GM12878 (cell line): Measurements from ENCODE around the gene PRRC2C. TPM values are rescaled to one million over a fixed set of nuclear protein-coding genes. Genes with fewer than 3 reads are reported as not detected.
"Not testable (repeated sequence)": the region's sequence is repeated elsewhere in the genome, so short reads cannot be mapped to it uniquely, and the experiment has no call there.

Experiments
- ATAC-seq: fragments of 200-7000 bp; cut with Tn5 transposase; 3 replicates; pipeline ENCODE4 v1.9.1; 2020; ENCODE audit warnings: mild to moderate bottlenecking, moderate library complexity
- BruUV-seq: library from RNA; stranded (reverse); fragments of 400-500 nt; replicated peaks from 2 replicates; lab custom pipeline; 2021; lab: Mats Ljungman, UMichigan
- CTCF ChIA-PET: fragments of 300-600 bp; sonication (Branson Sonifier 250); formaldehyde crosslinking; extraction: SDS; loops from one replicate; lab custom pipeline; 2021; ENCODE audit warnings: inconsistent platforms; lab: Yijun Ruan, JAX
- POLR2A ChIA-PET: fragments of 350-600 bp; formaldehyde crosslinking; extraction: SDS; loops from one replicate; lab custom pipeline; 2021; ENCODE audit warnings: inconsistent platforms; lab: Charles Lee
- RAD21 ChIA-PET: fragments of 300-600 bp; sonication (Branson Sonifier 250); formaldehyde crosslinking; loops from one replicate; lab custom pipeline; 2023; ENCODE audit warnings: antibody characterized with exemption; ENCODE audit not compliant: unreplicated experiment; lab: Charles Lee
- SMC1A ChIA-PET: fragments of 300-600 bp; sonication (Branson Sonifier 250); formaldehyde crosslinking; loops from one replicate; lab custom pipeline; 2023; ENCODE audit not compliant: unreplicated experiment, uncharacterized antibody; lab: Charles Lee
- DNase-seq: peaks from one replicate; pipeline ENCODE4 v3.0.0-alpha.2; 2011; ENCODE audit warnings: low read depth, low spot score
- FAIRE-seq: peaks from 3 replicates; lab custom pipeline; 2011; peaks lifted over from hg19 to GRCh38; lab: Jason Lieb, UNC
- H2AFZ ChIP-seq: 2 replicates; pipeline ENCODE4 v1.6.0; 2011; ENCODE audit warnings: low read depth, low read length, control low read depth; ENCODE audit not compliant: control insufficient read depth
- H3K27ac ChIP-seq: 2 replicates; pipeline ENCODE4 v1.5.1; 2011; ENCODE audit warnings: control low read depth; ENCODE audit not compliant: control insufficient read depth, insufficient read depth
- H3K27me3 ChIP-seq, 2 experiments: replicated peaks in 1 of 2; 2 replicates each; pipeline versions ENCODE4 v1.6.0 to v1.6.1; 2011; ENCODE audit warnings: low read length in 1 of 2; ENCODE audit not compliant: control insufficient read depth in 2 of 2, insufficient read depth in 2 of 2
- H3K36me3 ChIP-seq, 2 experiments: 2 replicates each; pipeline ENCODE4 v1.5.1; 2011; ENCODE audit warnings: low read length in 1 of 2; ENCODE audit not compliant: control insufficient read depth in 2 of 2, insufficient read depth in 2 of 2
- H3K4me1 ChIP-seq: 2 replicates; pipeline ENCODE4 v1.6.1; 2011; ENCODE audit warnings: mild to moderate bottlenecking, low read length, moderate library complexity, mixed read lengths; ENCODE audit not compliant: control insufficient read depth, insufficient read depth
- H3K4me2 ChIP-seq: 2 replicates; pipeline ENCODE4 v1.6.0; 2011; ENCODE audit warnings: control low read depth; ENCODE audit not compliant: control insufficient read depth, insufficient read depth
- H3K4me3 ChIP-seq: fragments of 200-600 bp; sonication (generic); 2 replicates; pipeline ENCODE4 v1.5.1; 2016
- H3K79me2 ChIP-seq: 2 replicates; pipeline ENCODE4 v1.6.0; 2011; ENCODE audit warnings: low read length; ENCODE audit not compliant: control insufficient read depth, insufficient read depth
- H3K9ac ChIP-seq: 2 replicates; pipeline ENCODE4 v1.8.0; 2011; ENCODE audit warnings: low read length, control low read depth, mixed read lengths; ENCODE audit not compliant: control insufficient read depth, insufficient read depth
- H3K9me3 ChIP-seq: replicated peaks from 3 replicates; pipeline ENCODE4 v1.5.1; 2011; ENCODE audit warnings: mild to moderate bottlenecking, low read length; ENCODE audit not compliant: control insufficient read depth, insufficient read depth
- H4K20me1 ChIP-seq: 2 replicates; pipeline ENCODE4 v1.6.0; 2011; ENCODE audit not compliant: control insufficient read depth, insufficient read depth
- BHLHE40 ChIP-seq, 2 experiments: fragments of 450-650 bp in 1 of 2; IDR thresholded peaks; 2 replicates each; pipeline ENCODE4 v1.6.1; 2011 to 2017; ENCODE audit warnings: low read depth in 2 of 2, borderline replicate concordance in 1 of 2, improper control_type of control experiment in 1 of 2, low read length in 1 of 2, mild to moderate bottlenecking in 1 of 2
- CHD4 ChIP-seq: fragments of 200-600 bp; sonication (generic); IDR thresholded peaks from 2 replicates; pipeline ENCODE4 v1.6.1; 2016; ENCODE audit warnings: mild to moderate bottlenecking
- DPF2 ChIP-seq: fragments of 450-650 bp; IDR thresholded peaks from 2 replicates; pipeline ENCODE4 v1.6.1; 2017; ENCODE audit warnings: mild to moderate bottlenecking
- MEF2B ChIP-seq: fragments of 450-650 bp; IDR thresholded peaks from 2 replicates; pipeline ENCODE4 v1.6.1; 2018; ENCODE audit warnings: mild to moderate bottlenecking, moderate library complexity; ENCODE audit not compliant: partially characterized antibody, poor library complexity, severe bottlenecking
- RAD21 ChIP-seq: IDR thresholded peaks from 2 replicates; pipeline ENCODE4 v1.6.1; 2011; ENCODE audit warnings: mild to moderate bottlenecking, low read depth, low read length, moderate library complexity; ENCODE audit not compliant: insufficient read depth
- RBBP5 ChIP-seq: fragments of 200-600 bp; sonication (generic); conservative IDR thresholded peaks from 2 replicates; pipeline ENCODE4 v1.6.1; 2016
- SMARCA5 ChIP-seq: fragments of 450-650 bp; IDR thresholded peaks from 2 replicates; pipeline ENCODE4 v1.6.1; 2017; ENCODE audit warnings: mild to moderate bottlenecking
- ZNF622 ChIP-seq: fragments of 450-650 bp; IDR thresholded peaks from 2 replicates; pipeline ENCODE4 v1.6.1; 2017; ENCODE audit warnings: mild to moderate bottlenecking, inconsistent platforms
- WGBS: methylation state at CpG from one replicate; pipeline ENCODE4 v1.1.6; 2016; ENCODE audit warnings: low lambda C conversion rate; ENCODE audit not compliant: insufficient replicate concordance, insufficient coverage; ENCODE audit errors: missing lambda C conversion rate; 5-methylcytosine and 5-hydroxymethylcytosine counted together
- in situ Hi-C: fragments of 300-500 bp; cut with MboI; formaldehyde crosslinking; loops from 9 replicates; pipeline ENCODE4 v1.14.3; 2018; ENCODE audit warnings: mixed read lengths
- intact Hi-C: fragments of 100-400 bp; cut with micrococcal nuclease; formaldehyde crosslinking; loops from one replicate; pipeline ENCODE4 v1.14.2; 2022; ENCODE audit not compliant: unreplicated experiment
- polyA plus RNA-seq, 11 experiments: library from polyadenylated mRNA; depleted of rRNA in 4 of 11; unstranded in 6 of 11; stranded (reverse) in 5 of 11; fragments of >200 nt; fragmentation: Nextera tagmentation in 4 of 11; fragmentation: Illumina TruSeq in 1 of 11; extraction: Ambion mirVana in 4 of 11; extraction: Trizol in 1 of 11; gene quantifications; 1 replicate in 1 of 11; 2 replicates in 10 of 11; pipeline versions ENCODE4 v1.2.1 to v1.2.3, GENCODE V29; 2011 to 2016; ENCODE audit warnings: inconsistent platforms in 2 of 11, missing spikeins in 2 of 11, low read depth in 1 of 11
- total RNA-seq, 4 experiments: library from RNA; depleted of rRNA in 3 of 4; stranded (reverse); fragments of >200 nt in 3 of 4; fragmentation: Illumina TruSeq in 1 of 4; extraction: Trizol in 1 of 4; gene quantifications; 2 replicates each; pipeline versions ENCODE4 v1.2.1 to v1.2.3, GENCODE V29; 2013 to 2021
- TF ChIP-seq, protein P1 (sequence below): fragments of 150-350 bp; IDR thresholded peaks from 2 replicates; pipeline ENCODE4 v1.6.1; 2014; ENCODE audit warnings: mild to moderate bottlenecking, low read depth, low read length
- TF ChIP-seq, protein P2 (sequence below), 3 experiments: IDR thresholded peaks in 2 of 3; conservative IDR thresholded peaks in 1 of 3; 2 replicates each; pipeline ENCODE4 v1.5.1; 2011; ENCODE audit warnings: low read depth in 3 of 3, low read length in 3 of 3, mild to moderate bottlenecking in 3 of 3, control low read depth in 2 of 3, moderate library complexity in 2 of 3, inconsistent platforms in 1 of 3, mixed read lengths in 1 of 3; ENCODE audit not compliant: control insufficient read depth in 2 of 3, insufficient read depth in 1 of 3; ENCODE audit errors: extremely low read depth in 1 of 3
- TF ChIP-seq, protein P3 (sequence below): fragments of 450-650 bp; IDR thresholded peaks from 2 replicates; pipeline ENCODE4 v1.6.1; 2017; ENCODE audit warnings: mild to moderate bottlenecking, moderate library complexity

The PRRC2C gene
- total and polyA plus RNA-seq, 10 of the 15 experiments (the other 5 are each of a cell fraction or from before 2014, with no cell fraction given), result 53.4 to 182 (median 91.8) TPM

DNA sequence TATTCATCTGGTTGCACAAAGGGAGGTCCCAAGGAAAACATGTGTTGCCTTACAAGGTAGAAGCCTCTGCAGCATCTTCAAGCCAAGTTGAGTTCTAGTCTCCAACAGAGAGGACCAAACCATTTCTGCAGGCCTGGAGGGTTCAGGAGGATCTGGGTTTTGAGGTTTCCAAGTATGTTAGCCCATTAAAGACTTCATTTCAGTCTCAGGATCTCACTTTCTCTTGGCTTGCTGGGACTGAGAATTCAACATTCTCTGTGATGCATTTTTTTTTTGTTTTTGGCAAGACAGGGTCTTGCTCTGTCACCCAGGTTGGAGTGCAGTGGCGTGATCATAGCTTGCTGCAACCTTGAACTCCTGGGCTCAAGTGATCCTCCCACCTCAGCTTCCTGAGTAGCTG is 128.0 kb downstream of the PRRC2C start (continued):
- TF ChIP-seq, protein P1, sequence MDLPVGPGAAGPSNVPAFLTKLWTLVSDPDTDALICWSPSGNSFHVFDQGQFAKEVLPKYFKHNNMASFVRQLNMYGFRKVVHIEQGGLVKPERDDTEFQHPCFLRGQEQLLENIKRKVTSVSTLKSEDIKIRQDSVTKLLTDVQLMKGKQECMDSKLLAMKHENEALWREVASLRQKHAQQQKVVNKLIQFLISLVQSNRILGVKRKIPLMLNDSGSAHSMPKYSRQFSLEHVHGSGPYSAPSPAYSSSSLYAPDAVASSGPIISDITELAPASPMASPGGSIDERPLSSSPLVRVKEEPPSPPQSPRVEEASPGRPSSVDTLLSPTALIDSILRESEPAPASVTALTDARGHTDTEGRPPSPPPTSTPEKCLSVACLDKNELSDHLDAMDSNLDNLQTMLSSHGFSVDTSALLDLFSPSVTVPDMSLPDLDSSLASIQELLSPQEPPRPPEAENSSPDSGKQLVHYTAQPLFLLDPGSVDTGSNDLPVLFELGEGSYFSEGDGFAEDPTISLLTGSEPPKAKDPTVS, result no peak
- no peak for TF ChIP-seq ZNF622
- TF ChIP-seq, protein P2, sequence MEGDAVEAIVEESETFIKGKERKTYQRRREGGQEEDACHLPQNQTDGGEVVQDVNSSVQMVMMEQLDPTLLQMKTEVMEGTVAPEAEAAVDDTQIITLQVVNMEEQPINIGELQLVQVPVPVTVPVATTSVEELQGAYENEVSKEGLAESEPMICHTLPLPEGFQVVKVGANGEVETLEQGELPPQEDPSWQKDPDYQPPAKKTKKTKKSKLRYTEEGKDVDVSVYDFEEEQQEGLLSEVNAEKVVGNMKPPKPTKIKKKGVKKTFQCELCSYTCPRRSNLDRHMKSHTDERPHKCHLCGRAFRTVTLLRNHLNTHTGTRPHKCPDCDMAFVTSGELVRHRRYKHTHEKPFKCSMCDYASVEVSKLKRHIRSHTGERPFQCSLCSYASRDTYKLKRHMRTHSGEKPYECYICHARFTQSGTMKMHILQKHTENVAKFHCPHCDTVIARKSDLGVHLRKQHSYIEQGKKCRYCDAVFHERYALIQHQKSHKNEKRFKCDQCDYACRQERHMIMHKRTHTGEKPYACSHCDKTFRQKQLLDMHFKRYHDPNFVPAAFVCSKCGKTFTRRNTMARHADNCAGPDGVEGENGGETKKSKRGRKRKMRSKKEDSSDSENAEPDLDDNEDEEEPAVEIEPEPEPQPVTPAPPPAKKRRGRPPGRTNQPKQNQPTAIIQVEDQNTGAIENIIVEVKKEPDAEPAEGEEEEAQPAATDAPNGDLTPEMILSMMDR (IDR thresholded peaks at IDR 0.05 in 2 of 3, conservative IDR thresholded peaks at IDR 0.05 in 1 of 3; ENCODE audit: control insufficient read depth in 2 of 3, extremely low read depth in 1 of 3, insufficient read depth in 1 of 3, low read depth in 3 of 3, low read length in 3 of 3), result no peak
- no peak for TF ChIP-seq RAD21
- no peak for TF ChIP-seq CHD4
- TF ChIP-seq RBBP5, result no peak

DNA sequence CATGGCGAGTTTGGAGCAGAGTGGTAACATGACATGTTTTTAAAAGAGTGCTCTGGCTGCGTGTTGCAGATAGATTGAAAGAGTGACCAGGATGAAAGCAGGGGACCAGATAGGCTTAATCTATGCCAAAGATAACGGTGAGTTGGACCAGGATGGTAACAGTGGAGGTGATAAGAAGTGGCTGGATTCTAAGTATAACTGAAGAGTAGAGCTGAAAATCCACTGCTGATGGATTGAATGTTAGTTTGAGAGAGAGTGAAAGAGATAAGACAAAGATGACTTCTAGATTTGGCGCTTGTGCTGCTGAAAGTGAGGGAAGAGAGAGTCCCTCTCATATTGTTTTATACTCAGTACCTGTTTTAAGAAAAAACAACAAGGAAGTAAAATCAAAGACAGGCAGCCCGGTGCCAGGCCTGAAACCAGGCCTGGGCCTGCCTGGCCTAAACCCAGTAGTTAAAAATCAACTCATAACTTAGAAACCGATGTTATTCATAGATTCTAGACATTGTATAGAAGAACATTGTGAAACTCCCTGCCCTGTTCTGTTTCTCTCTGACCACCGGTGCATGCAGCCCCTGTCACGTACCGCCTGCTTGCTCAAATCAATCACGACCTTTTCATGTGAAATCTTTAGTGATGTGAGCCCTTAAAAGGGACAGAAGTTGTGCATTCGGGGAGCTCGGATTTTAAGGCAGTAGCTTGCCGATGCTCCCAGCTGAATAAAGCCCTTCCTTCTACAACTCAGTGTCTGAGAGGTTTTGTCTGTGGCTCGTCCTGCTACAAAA is 130.0 kb downstream of the PRRC2C start:
- ChIA-PET SMC1A (interaction anchor here (0.6 to 10.2 kb wide), 10 partner anchors 10 to 138 kb away, joined by 3 to 78 read pairs (median 5); no protein-coding TSS in a partner anchor), CTCF (interaction anchor here (0.8 to 4.9 kb wide), 5 partner anchors 10 to 39 kb away, joined by 3 to 22 read pairs (median 4); no protein-coding TSS in a partner anchor), RAD21 (interaction anchor here (0.6 to 2.1 kb wide), 10 partner anchors 8 to 130 kb away, joined by 3 to 6 read pairs (median 4); partner anchors contain the start of gene PRRC2C), POLR2A (interaction anchor here (1.4 to 1.6 kb wide), 3 partner anchors 8 to 22 kb away, joined by 3 to 5 read pairs (median 5); no protein-coding TSS in a partner anchor)
- H3K9ac ChIP-seq, BruUV-seq, H4K20me1 ChIP-seq, H3K4me3 ChIP-seq, FAIRE-seq, DNase-seq, H3K9me3 ChIP-seq, H3K36me3 ChIP-seq, H3K4me2 ChIP-seq, H3K79me2 ChIP-seq, intact Hi-C loops, in situ Hi-C loops, H3K4me1 ChIP-seq, H3K27me3 ChIP-seq: not testable (repeated sequence)
- peak; percentile 56 for ATAC-seq
- peak overlapping the region; percentile 42 for H3K27ac ChIP-seq
- 33% methylated on average over 14 of the region's 14 CpGs for WGBS
- peak overlapping the region; percentile 60 for H2AFZ ChIP-seq
- TF ChIP-seq SMARCA5 (peak; percentile 34; the same call in 1 of the 2 replicates), MEF2B (peak; percentile 24), DPF2 (peak; percentile 34; the same call in 1 of the 2 replicates), BHLHE40 (IDR thresholded peaks at IDR 0.05; ENCODE audit: borderline replicate concordance in 1 of 2, low read depth in 2 of 2, low read length in 1 of 2) (peak in 1 of 2 experiments; percentile 35; a peak in 1 of 4 replicates)
- TF ChIP-seq, protein P3, sequence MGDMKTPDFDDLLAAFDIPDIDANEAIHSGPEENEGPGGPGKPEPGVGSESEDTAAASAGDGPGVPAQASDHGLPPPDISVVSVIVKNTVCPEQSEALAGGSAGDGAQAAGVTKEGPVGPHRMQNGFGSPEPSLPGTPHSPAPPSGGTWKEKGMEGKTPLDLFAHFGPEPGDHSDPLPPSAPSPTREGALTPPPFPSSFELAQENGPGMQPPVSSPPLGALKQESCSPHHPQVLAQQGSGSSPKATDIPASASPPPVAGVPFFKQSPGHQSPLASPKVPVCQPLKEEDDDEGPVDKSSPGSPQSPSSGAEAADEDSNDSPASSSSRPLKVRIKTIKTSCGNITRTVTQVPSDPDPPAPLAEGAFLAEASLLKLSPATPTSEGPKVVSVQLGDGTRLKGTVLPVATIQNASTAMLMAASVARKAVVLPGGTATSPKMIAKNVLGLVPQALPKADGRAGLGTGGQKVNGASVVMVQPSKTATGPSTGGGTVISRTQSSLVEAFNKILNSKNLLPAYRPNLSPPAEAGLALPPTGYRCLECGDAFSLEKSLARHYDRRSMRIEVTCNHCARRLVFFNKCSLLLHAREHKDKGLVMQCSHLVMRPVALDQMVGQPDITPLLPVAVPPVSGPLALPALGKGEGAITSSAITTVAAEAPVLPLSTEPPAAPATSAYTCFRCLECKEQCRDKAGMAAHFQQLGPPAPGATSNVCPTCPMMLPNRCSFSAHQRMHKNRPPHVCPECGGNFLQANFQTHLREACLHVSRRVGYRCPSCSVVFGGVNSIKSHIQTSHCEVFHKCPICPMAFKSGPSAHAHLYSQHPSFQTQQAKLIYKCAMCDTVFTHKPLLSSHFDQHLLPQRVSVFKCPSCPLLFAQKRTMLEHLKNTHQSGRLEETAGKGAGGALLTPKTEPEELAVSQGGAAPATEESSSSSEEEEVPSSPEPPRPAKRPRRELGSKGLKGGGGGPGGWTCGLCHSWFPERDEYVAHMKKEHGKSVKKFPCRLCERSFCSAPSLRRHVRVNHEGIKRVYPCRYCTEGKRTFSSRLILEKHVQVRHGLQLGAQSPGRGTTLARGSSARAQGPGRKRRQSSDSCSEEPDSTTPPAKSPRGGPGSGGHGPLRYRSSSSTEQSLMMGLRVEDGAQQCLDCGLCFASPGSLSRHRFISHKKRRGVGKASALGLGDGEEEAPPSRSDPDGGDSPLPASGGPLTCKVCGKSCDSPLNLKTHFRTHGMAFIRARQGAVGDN, result peak; percentile 94
